CD14-positive monocyte (primary cell): Measurements from ENCODE around the gene CSGALNACT2. TPM values are rescaled to one million over a fixed set of nuclear protein-coding genes. Genes with fewer than 3 reads are reported as not detected.

Experiments used
- DNase-seq, 3 donors: peaks; one replicate each; pipeline ENCODE4 v3.0.0-alpha.2; 2011 to 2022
- H2AFZ ChIP-seq: 2 replicates; pipeline ENCODE4 v1.6.0; 2012; ENCODE audit warnings: mild to moderate bottlenecking, low read depth, low read length, inconsistent platforms; ENCODE audit not compliant: insufficient read depth, poor library complexity, severe bottlenecking
- H3K27ac ChIP-seq, 2 donors: 1 replicate in 1 of 2; 2 replicates in 1 of 2; pipeline ENCODE4 v1.5.1; 2012 to 2013; ENCODE audit warnings: low read length in 2 of 2, control low read depth in 1 of 2, inconsistent platforms in 1 of 2, low read depth in 1 of 2, mild to moderate bottlenecking in 1 of 2
- H3K27me3 ChIP-seq, 2 donors: one replicate each; pipeline versions ENCODE4 v1.6.0 to v1.6.1; 2011 to 2013; ENCODE audit warnings: low read length in 2 of 2; ENCODE audit not compliant: control insufficient read depth in 2 of 2, insufficient read depth in 2 of 2
- H3K36me3 ChIP-seq, 2 donors: replicated peaks in 1 of 2; 1 replicate in 1 of 2; 2 replicates in 1 of 2; pipeline versions ENCODE4 v1.5.1 to v1.6.1; 2012 to 2013; ENCODE audit warnings: low read length in 2 of 2, control low read depth in 1 of 2, inconsistent platforms in 1 of 2, mild to moderate bottlenecking in 1 of 2; ENCODE audit not compliant: insufficient read depth in 2 of 2, control insufficient read depth in 1 of 2
- H3K4me1 ChIP-seq, 2 donors: 1 replicate in 1 of 2; 2 replicates in 1 of 2; pipeline versions ENCODE4 v1.5.1 to v1.6.1; 2012 to 2013; ENCODE audit warnings: low read length in 2 of 2, control low read depth in 1 of 2, inconsistent platforms in 1 of 2, mild to moderate bottlenecking in 1 of 2, moderate library complexity in 1 of 2; ENCODE audit not compliant: insufficient read depth in 2 of 2, control insufficient read depth in 1 of 2
- H3K4me2 ChIP-seq: replicated peaks from 2 replicates; pipeline ENCODE3; 2012; ENCODE audit warnings: low read length, moderate library complexity, mild to moderate bottlenecking; ENCODE audit not compliant: poor library complexity, severe bottlenecking; ENCODE audit errors: extremely low read depth
- H3K4me3 ChIP-seq, 3 experiments: fragments of 200-600 bp in 1 of 3; sonication (generic) in 1 of 3; replicated peaks in 1 of 3; 1 replicate in 2 of 3; 2 replicates in 1 of 3; pipeline ENCODE4 v1.5.1; 2011 to 2013; ENCODE audit warnings: low read length in 3 of 3, mild to moderate bottlenecking in 3 of 3, control low read depth in 2 of 3, low read depth in 2 of 3, inconsistent platforms in 1 of 3, moderate library complexity in 1 of 3
- H3K79me2 ChIP-seq: 2 replicates; pipeline ENCODE4 v1.6.0; 2012; ENCODE audit warnings: mild to moderate bottlenecking, control low read depth, inconsistent platforms, low read length, moderate library complexity; ENCODE audit not compliant: insufficient read depth
- H3K9ac ChIP-seq: 2 replicates; pipeline ENCODE4 v1.6.0; 2017; ENCODE audit warnings: low read length, mild to moderate bottlenecking; ENCODE audit not compliant: insufficient read depth, poor library complexity, severe bottlenecking
- H3K9me3 ChIP-seq, 2 donors: replicated peaks in 1 of 2; 1 replicate in 1 of 2; 2 replicates in 1 of 2; pipeline versions ENCODE4 v1.5.1 to v1.6.1; 2012 to 2013; ENCODE audit warnings: low read length in 2 of 2, control low read depth in 1 of 2; ENCODE audit not compliant: control insufficient read depth in 1 of 2, insufficient read depth in 1 of 2
- H4K20me1 ChIP-seq: 2 replicates; pipeline ENCODE4 v1.6.0; 2012; ENCODE audit warnings: mild to moderate bottlenecking, low read length, control low read depth, moderate library complexity; ENCODE audit not compliant: insufficient read depth
- H3K27ac Mint-ChIP-seq, 7 donors: one replicate each; pipeline ENCODE4 v1.8.0; 2020; ENCODE audit warnings: mild to moderate bottlenecking in 7 of 7, mixed read lengths in 7 of 7, moderate library complexity in 6 of 7, inconsistent platforms in 2 of 7
- H3K27me3 Mint-ChIP-seq, 3 donors: one replicate each; pipeline ENCODE4 v1.8.0; 2021 to 2022; ENCODE audit warnings: low read depth in 3 of 3, mild to moderate bottlenecking in 3 of 3, mixed read lengths in 3 of 3, moderate library complexity in 3 of 3, inconsistent platforms in 1 of 3
- H3K36me3 Mint-ChIP-seq, 2 donors: one replicate each; pipeline ENCODE4 v1.8.0; 2020; ENCODE audit warnings: mixed read lengths in 2 of 2, inconsistent platforms in 1 of 2, mild to moderate bottlenecking in 1 of 2
- H3K4me1 Mint-ChIP-seq: one replicate; pipeline ENCODE4 v1.8.0; 2020; ENCODE audit warnings: mild to moderate bottlenecking, mixed read lengths
- H3K4me3 Mint-ChIP-seq, 2 donors: one replicate each; pipeline ENCODE4 v1.8.0; 2020; ENCODE audit warnings: mild to moderate bottlenecking in 2 of 2, mixed read lengths in 2 of 2, moderate library complexity in 1 of 2
- H3K9me3 Mint-ChIP-seq, 7 donors: one replicate each; pipeline ENCODE4 v1.8.0; 2020 to 2022; ENCODE audit warnings: mixed read lengths in 7 of 7, mild to moderate bottlenecking in 6 of 7, moderate library complexity in 6 of 7, inconsistent platforms in 2 of 7
- WGBS: methylation state at CpG from one replicate; pipeline ENCODE4 v1.1.5; 2013; ENCODE audit warnings: missing lambda C conversion rate; ENCODE audit not compliant: insufficient coverage; 5-methylcytosine and 5-hydroxymethylcytosine counted together
- intact Hi-C, 2 donors: fragments of 100-400 bp; cut with micrococcal nuclease; formaldehyde crosslinking; loops; one replicate each; pipeline versions ENCODE4 v1.15.0 to v1.15.1; 2023
- polyA plus RNA-seq, 3 donors: library from polyadenylated mRNA; depleted of rRNA in 1 of 3; unstranded in 2 of 3; stranded (reverse) in 1 of 3; fragments of 300-500 nt in 2 of 3; fragments of >200 nt in 1 of 3; fragmentation: Illumina TruSeq in 2 of 3; gene quantifications; 1 replicate in 2 of 3; 2 replicates in 1 of 3; pipeline ENCODE4 v1.2.3, GENCODE V29; 2012 to 2021
- TF ChIP-seq, protein P1 (sequence below): fragments of 200-600 bp; IDR thresholded peaks from one replicate; pipeline ENCODE4 v1.8.0; 2022; ENCODE audit warnings: antibody characterized with exemption, mild to moderate bottlenecking

The CSGALNACT2 gene
- polyA plus RNA-seq, 3 donors = 43.7 to 80.1 (median 48.2) TPM

DNA sequence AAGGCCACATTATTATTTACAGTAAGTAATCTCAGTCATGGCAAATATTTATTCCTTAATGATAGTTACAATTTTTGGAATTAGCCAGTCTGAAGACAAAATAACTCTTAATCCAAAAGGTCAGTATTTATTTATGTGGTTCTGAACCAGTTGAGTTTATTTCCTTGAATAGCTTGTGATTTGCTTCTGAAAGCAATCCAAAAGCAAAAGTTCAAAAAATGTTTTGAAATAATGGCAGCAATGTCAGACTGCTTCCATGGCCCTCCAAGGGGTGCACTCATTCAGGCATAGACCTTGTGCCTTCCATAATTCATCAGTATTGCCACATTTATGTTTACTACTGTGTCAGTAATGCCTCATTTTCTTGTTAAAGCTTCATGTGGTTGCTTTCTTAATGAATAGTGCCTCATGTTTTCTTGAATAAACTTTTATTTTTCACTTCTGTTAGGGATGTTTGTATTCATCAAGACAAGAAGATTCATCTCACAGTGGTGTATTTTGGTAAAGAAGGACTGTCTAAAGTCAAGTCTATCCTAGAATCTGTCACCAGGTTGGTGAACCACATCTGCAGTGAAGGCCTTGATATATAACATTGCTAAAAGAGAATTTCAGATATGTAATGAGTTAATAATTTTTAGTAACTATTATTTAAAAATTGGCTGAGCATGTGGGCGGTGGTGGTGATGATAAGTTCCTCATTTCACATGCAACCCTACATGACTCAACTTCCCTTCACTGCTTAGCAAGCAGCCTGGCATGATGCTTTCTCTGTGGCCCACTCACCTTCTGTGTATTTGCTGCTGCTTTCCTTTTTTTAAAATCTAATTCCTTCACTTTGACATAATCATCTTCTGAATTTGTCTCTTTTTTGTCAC lies 22.0 kb downstream of the CSGALNACT2 start:
- Histone ChIP-seq H3K36me3 (peaks cover 37 to 58% of the 10 kb centered on the region in 2 donors), H3K4me2 (peak overlapping the region; percentile 53), H3K9me3 (no peaks in the 10 kb centered on the region), H3K4me3 (peak overlapping the region in 1 of 3 experiments; percentile 44), H3K9ac (peak overlapping the region; percentile 27), H3K27ac (peak overlapping the region; percentile 59 to 86), H3K79me2 (peaks cover 100% of the 10 kb centered on the region), H3K27me3 (no peaks in the 10 kb centered on the region), H2AFZ (no peak overlapping the region), H3K4me1 (peaks cover 28 to 56% of the 10 kb centered on the region in 2 donors), H4K20me1 (peaks cover 96% of the 10 kb centered on the region)
- H3K4me1 Mint-ChIP-seq = peaks cover 50% of the 10 kb centered on the region
- H3K9me3 Mint-ChIP-seq = peaks cover 0 to 3% (median 0%) of the 10 kb centered on the region in 7 donors
- H3K27ac Mint-ChIP-seq = peak overlapping the region; percentile 91 to 100 (median 98)
- H3K4me3 Mint-ChIP-seq = peak overlapping the region; percentile 28 to 79
- H3K27me3 Mint-ChIP-seq = peaks cover 0 to 2% (median 1%) of the 10 kb centered on the region in 3 donors
- H3K36me3 Mint-ChIP-seq = peaks cover 63 to 68% of the 10 kb centered on the region in 2 donors
- peak; percentile 84 to 91 (median 91) for DNase-seq
- TF ChIP-seq, protein P1, sequence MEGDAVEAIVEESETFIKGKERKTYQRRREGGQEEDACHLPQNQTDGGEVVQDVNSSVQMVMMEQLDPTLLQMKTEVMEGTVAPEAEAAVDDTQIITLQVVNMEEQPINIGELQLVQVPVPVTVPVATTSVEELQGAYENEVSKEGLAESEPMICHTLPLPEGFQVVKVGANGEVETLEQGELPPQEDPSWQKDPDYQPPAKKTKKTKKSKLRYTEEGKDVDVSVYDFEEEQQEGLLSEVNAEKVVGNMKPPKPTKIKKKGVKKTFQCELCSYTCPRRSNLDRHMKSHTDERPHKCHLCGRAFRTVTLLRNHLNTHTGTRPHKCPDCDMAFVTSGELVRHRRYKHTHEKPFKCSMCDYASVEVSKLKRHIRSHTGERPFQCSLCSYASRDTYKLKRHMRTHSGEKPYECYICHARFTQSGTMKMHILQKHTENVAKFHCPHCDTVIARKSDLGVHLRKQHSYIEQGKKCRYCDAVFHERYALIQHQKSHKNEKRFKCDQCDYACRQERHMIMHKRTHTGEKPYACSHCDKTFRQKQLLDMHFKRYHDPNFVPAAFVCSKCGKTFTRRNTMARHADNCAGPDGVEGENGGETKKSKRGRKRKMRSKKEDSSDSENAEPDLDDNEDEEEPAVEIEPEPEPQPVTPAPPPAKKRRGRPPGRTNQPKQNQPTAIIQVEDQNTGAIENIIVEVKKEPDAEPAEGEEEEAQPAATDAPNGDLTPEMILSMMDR = no peak
- no CpG with 5 or more reads among the region's 1 CpG for WGBS
- intact Hi-C loops = loop anchor here (5.0 kb wide), 1 partner anchor 38 kb away; no protein-coding TSS in a partner anchor

DNA sequence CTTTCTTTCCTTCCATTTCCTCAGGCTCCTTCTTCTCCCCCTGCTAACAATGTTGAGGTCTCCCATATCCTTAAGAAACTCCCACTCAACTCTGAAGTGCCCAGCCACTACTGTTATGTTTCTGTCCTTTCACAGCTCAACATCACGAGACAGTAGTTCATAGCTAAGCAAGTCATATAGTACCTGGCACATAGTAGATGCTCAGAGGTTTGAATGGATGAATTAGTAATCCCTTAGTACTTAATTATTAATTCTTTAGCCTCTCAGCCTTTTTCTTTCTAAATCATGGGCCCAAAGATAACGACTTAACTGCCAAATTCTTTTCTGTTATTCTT lies 22.6 kb downstream of the CSGALNACT2 start:
- Histone ChIP-seq H3K9ac (no peak overlapping the region), H3K4me2 (peak overlapping the region; percentile 53), H2AFZ (no peak overlapping the region), H3K4me1 (peaks cover 28 to 52% of the 10 kb centered on the region in 2 donors), H3K9me3 (no peaks in the 10 kb centered on the region), H3K27me3 (no peaks in the 10 kb centered on the region), H3K79me2 (peaks cover 100% of the 10 kb centered on the region), H3K27ac (peak overlapping the region; percentile 59 to 86), H4K20me1 (peaks cover 96% of the 10 kb centered on the region), H3K36me3 (peaks cover 38 to 58% of the 10 kb centered on the region in 2 donors), H3K4me3 (peak overlapping the region in 1 of 3 experiments; percentile 10)
- TF ChIP-seq, protein P1 = no peak
- Mint-ChIP-seq H3K27ac (peak overlapping the region; percentile 91 to 100 (median 98)), H3K27me3 (peaks cover 0 to 2% (median 1%) of the 10 kb centered on the region in 3 donors), H3K4me3 (peak overlapping the region; percentile 28 to 79), H3K9me3 (peaks cover 0 to 3% (median 0%) of the 10 kb centered on the region in 7 donors), H3K36me3 (peaks cover 61 to 63% of the 10 kb centered on the region in 2 donors), H3K4me1 (peaks cover 47% of the 10 kb centered on the region)
- peak in 2 of 3 donors; percentile 44 to 65 for DNase-seq
- WGBS = no CpG with 5 or more reads among the region's 2 CpGs
- intact Hi-C loops = loop anchor here (5.0 kb wide), 1 partner anchor 39 kb away; no protein-coding TSS in a partner anchor
